HCT116 (cell line): Measurements from ENCODE around the gene LRRC4C.

ENCODE experiments used
- CBX3 ChIP-seq: IDR thresholded peaks from 2 replicates; pipeline ENCODE4 v1.6.1; 2012; ENCODE audit warnings: low read depth
- CEBPB ChIP-seq: IDR thresholded peaks from 2 replicates; pipeline ENCODE4 v1.6.1; 2012; ENCODE audit warnings: low read depth
- CTCF ChIP-seq, 3 experiments: fragments of 200-600 bp in 1 of 3; sonication (generic) in 1 of 3; IDR thresholded peaks in 2 of 3; conservative IDR thresholded peaks in 1 of 3; 2 replicates each; pipeline ENCODE4 v1.5.1; 2012 to 2017; ENCODE audit warnings: low read depth in 2 of 3, low read length in 2 of 3, antibody characterized with exemption in 1 of 3, borderline replicate concordance in 1 of 3, control low read depth in 1 of 3, mild to moderate bottlenecking in 1 of 3, mixed read lengths in 1 of 3, mixed run types in 1 of 3, moderate library complexity in 1 of 3; ENCODE audit not compliant: insufficient read depth in 1 of 3
- EZH2 ChIP-seq: fragments of 200-600 bp; sonication (generic); IDR thresholded peaks from 2 replicates; pipeline ENCODE4 v1.6.1; 2017; ENCODE audit warnings: antibody characterized with exemption, mixed run types
- EZH2phosphoT487 ChIP-seq: fragments of 200-600 bp; IDR thresholded peaks from 2 replicates; pipeline ENCODE4 v1.6.1; 2018; ENCODE audit warnings: antibody characterized with exemption, borderline replicate concordance
- FOSL1 ChIP-seq: IDR thresholded peaks from 2 replicates; pipeline ENCODE4 v1.6.1; 2012; ENCODE audit warnings: low read depth
- JUND ChIP-seq: IDR thresholded peaks from 2 replicates; pipeline ENCODE4 v1.6.1; 2012
- POLR2A ChIP-seq: IDR thresholded peaks from 2 replicates; pipeline ENCODE4 v1.7.0; 2011; ENCODE audit warnings: borderline replicate concordance; ENCODE audit not compliant: insufficient read depth, insufficient read length; ENCODE audit errors: extremely low read depth
- POLR2AphosphoS5 ChIP-seq: IDR thresholded peaks from 2 replicates; pipeline ENCODE4 v1.6.1; 2011; ENCODE audit warnings: mild to moderate bottlenecking, low read depth, low read length, moderate library complexity
- RAD21 ChIP-seq: IDR thresholded peaks from 2 replicates; pipeline ENCODE4 v1.6.1; 2012; ENCODE audit warnings: low read depth, mild to moderate bottlenecking
- REST ChIP-seq: IDR thresholded peaks from 2 replicates; pipeline ENCODE4 v1.6.1; 2012; ENCODE audit warnings: low read depth
- SIN3A ChIP-seq: IDR thresholded peaks from 2 replicates; pipeline ENCODE4 v1.6.1; 2012; ENCODE audit warnings: low read depth
- SP1 ChIP-seq: IDR thresholded peaks from 2 replicates; pipeline ENCODE4 v1.6.1; 2012; ENCODE audit warnings: low read depth
- ZNF274 ChIP-seq: fragments of 200-500 bp; sonication (Bioruptor generic); IDR thresholded peaks from 2 replicates; pipeline ENCODE4 v1.6.1; 2014; ENCODE audit warnings: mild to moderate bottlenecking, low read depth, low read length, inconsistent platforms

GRCh38 chr11:40170078-40170477, 1289.4 kb downstream of the LRRC4C start:
- TF ChIP-seq REST (no peak), CTCF (IDR thresholded peaks at IDR 0.05 in 2 of 3, conservative IDR thresholded peaks at IDR 0.05 in 1 of 3; ENCODE audit: borderline replicate concordance in 1 of 3, insufficient read depth in 1 of 3, low read depth in 2 of 3, low read length in 2 of 3) (no peak), POLR2A (no peak), FOSL1 (no peak), RAD21 (no peak), EZH2phosphoT487 (no peak), JUND (no peak), SP1 (no peak), ZNF274 (no peak), POLR2AphosphoS5 (no peak), CBX3 (no peak), SIN3A (no peak), CEBPB (no peak), EZH2 (no peak)
